Uterus (tissue), 2 donors: Measurements from ENCODE around the gene TBC1D25.

ENCODE experiments used
- CTCF ChIP-seq, 4 experiments: fragments of 200-600 bp in 2 of 4; fragments of 450-650 bp in 2 of 4; sonication (generic) in 2 of 4; IDR thresholded peaks; one replicate each; pipeline ENCODE4 v1.5.1; 2016 to 2019; ENCODE audit warnings: antibody characterized with exemption in 4 of 4, mild to moderate bottlenecking in 2 of 4, moderate library complexity in 1 of 4
- POLR2A ChIP-seq, 2 donors: fragments of 450-650 bp; IDR thresholded peaks; one replicate each; pipeline ENCODE4 v1.6.1; 2016; ENCODE audit warnings: antibody characterized with exemption in 2 of 2, mild to moderate bottlenecking in 1 of 2, moderate library complexity in 1 of 2

GRCh38 chrX:48496660-48497059, 42.9 kb upstream of the TBC1D25 start:
- TF ChIP-seq CTCF (IDR thresholded peaks at IDR 0.05) = no peak
- no peak for TF ChIP-seq POLR2A (IDR thresholded peaks at IDR 0.05)
